HFF-Myc (cell line): ENCODE results near the gene KIAA1671.

Experiments
- DNase-seq: peaks from one replicate; pipeline ENCODE4 v3.0.0-alpha.2; 2011; ENCODE audit warnings: low read depth; ENCODE audit errors: extremely low read depth
- H3K4me3 ChIP-seq: replicated peaks from 2 replicates; pipeline ENCODE4 v1.5.1; 2011; ENCODE audit warnings: low read depth, mild to moderate bottlenecking, control low read depth, low read length
- CTCF ChIP-seq: IDR thresholded peaks from 2 replicates; pipeline ENCODE4 v1.5.1; 2012; ENCODE audit warnings: mild to moderate bottlenecking, low read depth, low read length, control low read depth; ENCODE audit errors: missing control alignments

KIAA1671 gene

GRCh38 chr22:25032066-25032465, 79.5 kb downstream of the KIAA1671 start:
- no peak for TF ChIP-seq CTCF
- no peak overlapping the region for H3K4me3 ChIP-seq
- DNase-seq = no peak

GRCh38 chr22:25035715-25036114, 83.2 kb downstream of the KIAA1671 start:
- no peak for TF ChIP-seq CTCF
- H3K4me3 ChIP-seq = no peak overlapping the region
- DNase-seq = no peak

GRCh38 chr22:25038239-25038638, 85.7 kb downstream of the KIAA1671 start:
- no peak overlapping the region for H3K4me3 ChIP-seq
- DNase-seq = no peak
- TF ChIP-seq CTCF = no peak

- no peak for DNase-seq
- H3K4me3 ChIP-seq = no peak overlapping the region
- TF ChIP-seq CTCF = no peak
These were observed 86.3 kb downstream of the KIAA1671 start for GRCh38 chr22:25038771-25039170.

GRCh38 chr22:25039255-25039654, 86.7 kb downstream of the KIAA1671 start:
- H3K4me3 ChIP-seq = no peak overlapping the region
- TF ChIP-seq CTCF = no peak
- DNase-seq = no peak

- no peak overlapping the region for H3K4me3 ChIP-seq
- DNase-seq = no peak
- TF ChIP-seq CTCF = no peak
These were observed 87.2 kb downstream of the KIAA1671 start for GRCh38 chr22:25039754-25040153.

- no peak for DNase-seq
- H3K4me3 ChIP-seq = no peak overlapping the region
- no peak for TF ChIP-seq CTCF
These were observed 92.6 kb downstream of the KIAA1671 start for GRCh38 chr22:25045159-25045558.
